DND-41 (cell line): Measurements from ENCODE around the gene PYY.

Source experiments
- ATAC-seq: fragments of 200-7000 bp; cut with Tn5 transposase; 3 replicates; pipeline ENCODE4 v1.9.1; 2021; ENCODE audit warnings: low read depth; ENCODE audit not compliant: insufficient read depth
- DNase-seq: peaks from one replicate; pipeline ENCODE4 v3.0.0-alpha.2; 2020
- H2AFZ ChIP-seq: 2 replicates; pipeline ENCODE4 v1.6.0; 2012; ENCODE audit warnings: low read depth, low read length
- H3K27ac ChIP-seq: 2 replicates; pipeline ENCODE4 v1.5.1; 2012; ENCODE audit warnings: low read length, inconsistent platforms
- H3K27me3 ChIP-seq: fragments of 200-600 bp; sonication (generic); 2 replicates; pipeline ENCODE4 v1.6.0; 2012; ENCODE audit warnings: low read length, mild to moderate bottlenecking, inconsistent platforms; ENCODE audit not compliant: insufficient read depth, poor library complexity
- H3K36me3 ChIP-seq: 2 replicates; pipeline ENCODE4 v1.5.1; 2012; ENCODE audit warnings: low read length, inconsistent platforms; ENCODE audit not compliant: insufficient read depth
- H3K4me1 ChIP-seq: 2 replicates; pipeline ENCODE4 v1.5.1; 2012; ENCODE audit warnings: mild to moderate bottlenecking, low read length; ENCODE audit not compliant: insufficient read depth
- H3K4me2 ChIP-seq: 2 replicates; pipeline ENCODE4 v1.6.0; 2012; ENCODE audit warnings: mild to moderate bottlenecking, moderate library complexity, low read length, inconsistent platforms; ENCODE audit not compliant: insufficient read depth
- H3K4me3 ChIP-seq, 2 experiments: fragments of 200-600 bp in 1 of 2; shearing (Covaris generic) in 1 of 2; 2 replicates each; pipeline ENCODE4 v1.5.1; 2012 to 2016; ENCODE audit warnings: inconsistent platforms in 2 of 2, low read length in 2 of 2, mild to moderate bottlenecking in 2 of 2, low read depth in 1 of 2, moderate library complexity in 1 of 2
- H3K79me2 ChIP-seq: 2 replicates; pipeline ENCODE4 v1.6.0; 2012; ENCODE audit warnings: low read length, inconsistent platforms; ENCODE audit not compliant: insufficient read depth
- H3K9ac ChIP-seq: 2 replicates; pipeline ENCODE4 v1.6.0; 2012; ENCODE audit warnings: low read depth, mild to moderate bottlenecking, inconsistent platforms, low read length, moderate library complexity
- H3K9me3 ChIP-seq: 2 replicates; pipeline ENCODE4 v1.5.1; 2012; ENCODE audit warnings: low read length, moderate library complexity, mild to moderate bottlenecking, inconsistent platforms; ENCODE audit not compliant: insufficient read depth, severe bottlenecking
- H4K20me1 ChIP-seq: 2 replicates; pipeline ENCODE4 v1.6.0; 2012; ENCODE audit warnings: low read length; ENCODE audit not compliant: insufficient read depth
- CTCF ChIP-seq: IDR thresholded peaks from 2 replicates; pipeline ENCODE4 v1.5.1; 2012; ENCODE audit warnings: borderline replicate concordance, low read length, moderate library complexity, mild to moderate bottlenecking; ENCODE audit not compliant: poor library complexity, severe bottlenecking; ENCODE audit errors: extremely low read depth
- EZH2 ChIP-seq: IDR thresholded peaks from 3 replicates; pipeline ENCODE4 v1.6.1; 2012; ENCODE audit warnings: borderline replicate concordance, low read depth, mild to moderate bottlenecking, moderate library complexity, low read length, inconsistent platforms; ENCODE audit not compliant: severe bottlenecking

The PYY gene

GRCh38 chr17:43914451-43914850, 39.3 kb downstream of the PYY start:
- Histone ChIP-seq H3K9me3 (no peaks in the 10 kb centered on the region), H2AFZ (no peak overlapping the region), H3K4me3 (no peak overlapping the region), H3K36me3 (no peaks in the 10 kb centered on the region), H3K4me2 (no peak overlapping the region), H4K20me1 (0 out of 2 replicates have a peak, but pooled peaks cover 5% of the 10 kb centered on the region), H3K27me3 (peaks cover 23% of the 10 kb centered on the region), H3K9ac (no peak overlapping the region), H3K4me1 (no peaks in the 10 kb centered on the region), H3K79me2 (no peaks in the 10 kb centered on the region), H3K27ac (no peak overlapping the region)
- ATAC-seq: no peak
- DNase-seq: no peak
- TF ChIP-seq EZH2: no peak
- no peak for TF ChIP-seq CTCF

DNA sequence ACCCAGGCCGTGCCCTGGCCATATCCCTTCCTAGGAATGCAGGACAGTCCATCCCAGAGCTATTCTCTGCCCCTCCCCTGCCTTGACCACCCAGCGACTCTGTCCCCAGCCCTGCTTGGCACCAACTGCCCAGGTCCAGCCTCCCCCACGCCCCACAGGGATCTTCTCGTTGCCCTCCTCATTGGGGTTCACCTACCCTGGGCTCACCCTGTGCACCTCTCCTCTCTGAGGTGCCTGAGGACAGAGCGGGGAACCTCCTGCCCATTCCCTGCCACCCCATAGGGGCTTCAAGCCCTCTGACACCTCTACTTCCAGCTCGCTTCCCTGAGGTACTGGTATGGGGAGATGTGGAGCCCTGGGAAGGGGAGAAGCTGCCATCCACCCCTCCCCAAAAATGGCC, 40.2 kb downstream of the PYY start:
- Histone ChIP-seq H3K9ac (no peak overlapping the region), H3K36me3 (no peaks in the 10 kb centered on the region), H3K4me2 (no peak overlapping the region), H3K9me3 (no peaks in the 10 kb centered on the region), H3K27ac (no peak overlapping the region), H3K4me1 (no peaks in the 10 kb centered on the region), H3K4me3 (no peak overlapping the region), H4K20me1 (0 out of 2 replicates have a peak, but pooled peaks cover 5% of the 10 kb centered on the region), H2AFZ (no peak overlapping the region), H3K79me2 (no peaks in the 10 kb centered on the region), H3K27me3 (peaks cover 22% of the 10 kb centered on the region)
- ATAC-seq (no peak), DNase-seq (no peak)
- no peak for TF ChIP-seq EZH2
- TF ChIP-seq CTCF: no peak

GRCh38 chr17:43912635-43913304, 41.0 kb downstream of the PYY start:
- no peak overlapping the region for H2AFZ ChIP-seq
- H4K20me1 ChIP-seq: 0 out of 2 replicates have a peak, but pooled peaks cover 5% of the 10 kb centered on the region
- H3K36me3 ChIP-seq: no peaks in the 10 kb centered on the region
- no peaks in the 10 kb centered on the region for H3K9me3 ChIP-seq
- H3K27me3 ChIP-seq: peaks cover 25% of the 10 kb centered on the region
- TF ChIP-seq EZH2 (no peak), CTCF (no peak)
- H3K4me2 ChIP-seq: no peak overlapping the region
- DNase-seq (no peak), ATAC-seq (no peak)
- no peaks in the 10 kb centered on the region for H3K4me1 ChIP-seq
- no peaks in the 10 kb centered on the region for H3K79me2 ChIP-seq
- H3K27ac ChIP-seq: no peak overlapping the region
- H3K9ac ChIP-seq: no peak overlapping the region
- H3K4me3 ChIP-seq: no peak overlapping the region

DNA sequence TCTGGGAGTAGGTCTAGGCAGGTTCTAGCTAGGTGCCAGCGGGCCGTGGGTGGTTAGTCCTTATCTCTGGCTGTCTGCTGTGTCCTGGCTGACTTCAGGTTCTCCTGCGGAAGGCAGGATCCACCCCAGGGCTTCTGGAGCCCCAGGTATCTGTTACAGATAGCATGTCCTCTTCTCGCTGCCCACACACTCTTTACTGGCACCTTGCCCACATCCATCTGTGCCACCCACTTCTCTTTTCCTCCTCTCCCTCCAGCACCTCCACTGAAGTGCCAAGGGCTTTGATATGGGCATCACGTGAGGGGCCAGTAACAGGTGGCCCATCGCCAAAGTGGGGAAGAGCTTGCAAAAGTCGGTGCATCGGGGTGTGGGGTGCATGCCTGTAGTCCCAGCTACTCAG, 41.8 kb downstream of the PYY start:
- H3K27ac ChIP-seq: no peak overlapping the region
- no peak for DNase-seq
- H3K9me3 ChIP-seq: no peaks in the 10 kb centered on the region
- no peaks in the 10 kb centered on the region for H3K79me2 ChIP-seq
- H2AFZ ChIP-seq: no peak overlapping the region
- no peak overlapping the region for H3K4me3 ChIP-seq
- no peak overlapping the region for H3K9ac ChIP-seq
- TF ChIP-seq CTCF: no peak
- TF ChIP-seq EZH2: no peak
- H3K36me3 ChIP-seq: no peaks in the 10 kb centered on the region
- peaks cover 30% of the 10 kb centered on the region for H3K27me3 ChIP-seq
- no peaks in the 10 kb centered on the region for H3K4me1 ChIP-seq
- no peak for ATAC-seq
- H3K4me2 ChIP-seq: no peak overlapping the region
- 0 out of 2 replicates have a peak, but pooled peaks cover 5% of the 10 kb centered on the region for H4K20me1 ChIP-seq
